Adrenal gland (tissue), 12 donors: ENCODE results near the gene EZH2. TPM values are rescaled to one million over a fixed set of nuclear protein-coding genes. Genes with fewer than 3 reads are reported as not detected.

ENCODE experiments used
- DNase-seq, 7 donors: peaks; one replicate each; pipeline ENCODE4 v3.0.0-alpha.2; 2019 to 2020
- H3K27ac ChIP-seq, 5 donors: fragments of 200-600 bp; sonication (generic) in 4 of 5; 1 replicate in 3 of 5; 2 replicates in 2 of 5; pipeline versions ENCODE4 v1.5.1 to v1.8.0; 2016 to 2020; ENCODE audit warnings: mild to moderate bottlenecking in 1 of 5
- H3K27me3 ChIP-seq: fragments of 200-600 bp; 2 replicates; pipeline ENCODE4 v1.8.0; 2021
- H3K36me3 ChIP-seq, 2 donors: fragments of 200-600 bp; replicated peaks in 1 of 2; 1 replicate in 1 of 2; 2 replicates in 1 of 2; pipeline versions ENCODE4 v1.5.1 to v1.8.0; 2018 to 2022
- H3K4me1 ChIP-seq, 2 donors: fragments of 200-600 bp; replicated peaks in 1 of 2; 1 replicate in 1 of 2; 2 replicates in 1 of 2; pipeline versions ENCODE4 v1.5.1 to v1.8.0; 2018 to 2021
- H3K4me3 ChIP-seq, 4 donors: fragments of 200-600 bp; sonication (generic) in 3 of 4; one replicate each; pipeline ENCODE4 v1.5.1; 2016 to 2018
- H3K9me3 ChIP-seq, 3 donors: fragments of 200-600 bp; sonication (generic) in 1 of 3; replicated peaks in 1 of 3; 1 replicate in 2 of 3; 2 replicates in 1 of 3; pipeline versions ENCODE4 v1.5.1 to v1.8.0; 2016 to 2021
- POLR2A ChIP-seq, 2 donors: fragments of 450-650 bp; IDR thresholded peaks; one replicate each; pipeline ENCODE4 v1.6.1; 2017; ENCODE audit warnings: antibody characterized with exemption in 2 of 2, mild to moderate bottlenecking in 2 of 2, moderate library complexity in 1 of 2
- WGBS, 4 donors: extraction: QIAGEN DNeasy Blood & Tissue Kit in 2 of 4; methylation state at CpG; one replicate each; pipeline versions ENCODE4 v1.1.5 to v1.1.7; 2013 to 2017; 5-methylcytosine and 5-hydroxymethylcytosine counted together
- intact Hi-C, 2 donors: fragments of 100-400 bp; cut with DNase I; formaldehyde crosslinking; loops; one replicate each; pipeline versions ENCODE4 v1.14.1 to v1.15.0; 2022 to 2023
- polyA plus RNA-seq, 3 donors: library from polyadenylated mRNA; stranded (reverse); fragments of 200-250 nt in 2 of 3; fragments of 350-450 nt in 1 of 3; fragmentation: Illumina TruSeq in 1 of 3; extraction: RNeasy Lipid Tissue Mini Kit (QIAGEN cat#74804) in 1 of 3; gene quantifications; one replicate each; pipeline ENCODE4 v1.2.3, GENCODE V29; 2013 to 2014
- total RNA-seq, 9 donors: library from RNA; depleted of rRNA in 4 of 9; stranded (reverse); fragments of >200 nt in 4 of 9; fragments of 120-200 nt in 1 of 9; fragmentation: NEBNext Ultra II Directional in 1 of 9; extraction: Animal tissue kit (Norgen Biotek cat#: 25700) in 1 of 9; gene quantifications; one replicate each; pipeline versions ENCODE4 v1.1.0 to v1.2.4, GENCODE V29; 2013 to 2023
- TF ChIP-seq, protein P1 (sequence below), 6 experiments: fragments of 450-650 bp in 4 of 6; fragments of 200-600 bp in 2 of 6; sonication (generic) in 1 of 6; IDR thresholded peaks; 1 replicate in 5 of 6; 2 replicates in 1 of 6; pipeline versions ENCODE4 v1.5.1 to v1.8.0; 2016 to 2021; ENCODE audit warnings: antibody characterized with exemption in 6 of 6, mild to moderate bottlenecking in 2 of 6, moderate library complexity in 1 of 6
- donor health status: healthy with polysubstance abuse.
- donor health status: Bipolar disorder and iron deficiency.
- donor health status: DM: yes; HTN: yes; CAD: no.
- donor health status: DM: no; HTN: no; CAD: no.
- donor health status: DM: no; HTN: no; CAD: no.
- donor health status: DM: yes; HTN: yes; CAD: no.

The EZH2 gene
- total and polyA plus RNA-seq, 12 donors, result 0.61 to 11.6 (median 2.3) TPM

DNA sequence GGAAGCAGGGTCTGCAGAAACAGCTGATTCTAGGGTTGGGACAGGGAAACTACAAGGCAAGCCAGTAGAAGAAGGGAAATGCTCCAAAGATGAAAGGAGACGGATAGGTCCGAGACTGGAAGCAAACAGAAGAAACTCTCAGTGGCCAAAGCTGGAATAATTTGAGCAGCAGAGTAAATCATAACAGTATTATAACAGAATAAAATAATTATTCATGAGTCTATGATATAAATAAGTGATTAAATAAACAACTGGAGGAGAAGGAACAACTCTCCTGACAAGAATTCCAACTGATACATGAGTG is 27.6 kb downstream of the EZH2 start:
- no peak for TF ChIP-seq POLR2A (IDR thresholded peaks at IDR 0.05)
- TF ChIP-seq, protein P1, sequence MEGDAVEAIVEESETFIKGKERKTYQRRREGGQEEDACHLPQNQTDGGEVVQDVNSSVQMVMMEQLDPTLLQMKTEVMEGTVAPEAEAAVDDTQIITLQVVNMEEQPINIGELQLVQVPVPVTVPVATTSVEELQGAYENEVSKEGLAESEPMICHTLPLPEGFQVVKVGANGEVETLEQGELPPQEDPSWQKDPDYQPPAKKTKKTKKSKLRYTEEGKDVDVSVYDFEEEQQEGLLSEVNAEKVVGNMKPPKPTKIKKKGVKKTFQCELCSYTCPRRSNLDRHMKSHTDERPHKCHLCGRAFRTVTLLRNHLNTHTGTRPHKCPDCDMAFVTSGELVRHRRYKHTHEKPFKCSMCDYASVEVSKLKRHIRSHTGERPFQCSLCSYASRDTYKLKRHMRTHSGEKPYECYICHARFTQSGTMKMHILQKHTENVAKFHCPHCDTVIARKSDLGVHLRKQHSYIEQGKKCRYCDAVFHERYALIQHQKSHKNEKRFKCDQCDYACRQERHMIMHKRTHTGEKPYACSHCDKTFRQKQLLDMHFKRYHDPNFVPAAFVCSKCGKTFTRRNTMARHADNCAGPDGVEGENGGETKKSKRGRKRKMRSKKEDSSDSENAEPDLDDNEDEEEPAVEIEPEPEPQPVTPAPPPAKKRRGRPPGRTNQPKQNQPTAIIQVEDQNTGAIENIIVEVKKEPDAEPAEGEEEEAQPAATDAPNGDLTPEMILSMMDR (IDR thresholded peaks at IDR 0.05), result peak in 2 of 6 experiments; percentile 13 to 23
- Histone ChIP-seq H3K36me3 (no peaks in the 10 kb centered on the region), H3K4me1 (no peaks in the 10 kb centered on the region), H3K4me3 (no peak overlapping the region), H3K9me3 (no peaks in the 10 kb centered on the region), H3K27me3 (no peaks in the 10 kb centered on the region), H3K27ac (no peak overlapping the region)
- DNase-seq, result no peak
- intact Hi-C loops, result no loop called here
- WGBS, 4 donors, result 78 to 87% (median 81%) methylated on average over 2 of the region's 2 CpGs

GRCh38 chr7:148854983-148855382 is 29.1 kb downstream of the EZH2 start:
- no peak for DNase-seq
- Histone ChIP-seq H3K36me3 (no peaks in the 10 kb centered on the region), H3K4me1 (no peaks in the 10 kb centered on the region), H3K27ac (no peak overlapping the region), H3K4me3 (no peak overlapping the region), H3K9me3 (no peaks in the 10 kb centered on the region), H3K27me3 (no peaks in the 10 kb centered on the region)
- TF ChIP-seq, protein P1 (IDR thresholded peaks at IDR 0.05), result no peak
- TF ChIP-seq POLR2A (IDR thresholded peaks at IDR 0.05), result no peak
- intact Hi-C loops, result no loop called here
- 97 to 100% (median 99%) methylated on average over 1 of the region's 1 CpG for WGBS, 4 donors

DNA sequence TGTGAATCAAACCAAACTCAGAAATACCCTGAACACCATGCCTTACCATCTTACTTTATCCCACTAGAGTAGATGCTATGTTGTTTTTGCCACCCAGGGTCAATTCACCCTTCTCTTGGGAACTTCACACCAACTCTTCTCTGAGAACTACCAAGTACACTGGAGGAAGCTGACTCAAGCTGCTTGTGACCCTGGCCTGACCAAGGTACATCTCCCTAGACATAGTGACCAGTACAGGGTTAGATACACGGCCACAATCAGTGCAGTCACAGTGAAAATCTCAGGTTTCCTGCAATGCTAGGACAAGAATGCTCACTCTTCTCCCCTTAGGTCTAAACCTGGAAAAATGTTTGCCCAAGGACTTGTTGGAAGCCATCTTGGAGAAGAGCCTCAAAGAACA is 31.8 kb downstream of the EZH2 start:
- H3K9me3 ChIP-seq, result no peaks in the 10 kb centered on the region
- WGBS, 4 donors, result 67 to 100% (median 94%) methylated on average over 1 of the region's 1 CpG
- intact Hi-C loops, result no loop called here

GRCh38 chr7:148850564-148850963 is 33.5 kb downstream of the EZH2 start:
- intact Hi-C loops, result no loop called here
- no peaks in the 10 kb centered on the region for H3K9me3 ChIP-seq

More for the DNA sequence above, 31.8 kb downstream of the EZH2 start:
- Histone ChIP-seq H3K27ac (no peak overlapping the region), H3K36me3 (no peaks in the 10 kb centered on the region), H3K4me3 (no peak overlapping the region), H3K27me3 (no peaks in the 10 kb centered on the region), H3K4me1 (peaks cover 0 to 8% of the 10 kb centered on the region in 2 donors)
- TF ChIP-seq, protein P1 (IDR thresholded peaks at IDR 0.05), result no peak
- TF ChIP-seq POLR2A (IDR thresholded peaks at IDR 0.05), result no peak
- DNase-seq, result no peak

More at GRCh38 chr7:148850564-148850963, 33.5 kb downstream of the EZH2 start:
- peaks cover 0 to 18% of the 10 kb centered on the region in 2 donors for H3K4me1 ChIP-seq
- H3K27me3 ChIP-seq, result no peaks in the 10 kb centered on the region
- DNase-seq, result no peak
- no peak overlapping the region for H3K27ac ChIP-seq
- no peaks in the 10 kb centered on the region for H3K36me3 ChIP-seq
- WGBS, 4 donors, result 97 to 99% (median 98%) methylated on average over 5 of the region's 5 CpGs
- H3K4me3 ChIP-seq, result no peak overlapping the region
- TF ChIP-seq POLR2A (IDR thresholded peaks at IDR 0.05), result no peak
- TF ChIP-seq, protein P1 (IDR thresholded peaks at IDR 0.05), result no peak
